GM12873 (cell line): ENCODE measurements around the gene FARP2.

Source experiments
- CTCF ChIP-seq: IDR thresholded peaks from 2 replicates; pipeline ENCODE4 v1.5.1; 2012; ENCODE audit warnings: low read depth, mild to moderate bottlenecking, moderate library complexity, low read length, control low read depth; ENCODE audit not compliant: insufficient read depth; ENCODE audit errors: missing control alignments

FARP2 gene

DNA sequence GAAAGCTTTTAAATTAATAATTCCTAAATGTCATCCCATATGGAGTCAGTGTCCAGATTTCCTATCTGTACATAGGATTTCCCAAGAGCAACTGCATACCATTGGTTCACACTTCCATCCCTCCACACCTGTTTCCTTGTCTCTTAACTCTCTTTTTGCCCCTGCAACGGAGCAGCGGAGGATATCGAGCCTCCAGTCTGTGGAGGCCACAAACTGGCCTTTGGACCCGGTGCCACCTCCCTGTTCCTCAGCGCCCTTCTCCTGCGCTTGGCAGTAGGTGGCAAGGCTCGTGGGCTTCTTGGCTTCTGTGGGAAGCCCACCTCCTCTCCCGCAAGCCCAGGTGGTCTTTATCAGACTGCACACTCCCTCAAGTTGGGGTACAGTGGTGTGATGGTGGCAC, 176.1 kb downstream of the FARP2 start:
- TF ChIP-seq CTCF: no peak

- TF ChIP-seq CTCF: no peak
These were observed 176.9 kb downstream of the FARP2 start for GRCh38 chr2:241532733-241533601.

GRCh38 chr2:241534293-241534692, 178.2 kb downstream of the FARP2 start:
- no peak for TF ChIP-seq CTCF

GRCh38 chr2:241534701-241535375, 178.8 kb downstream of the FARP2 start:
- TF ChIP-seq CTCF: no peak

DNA sequence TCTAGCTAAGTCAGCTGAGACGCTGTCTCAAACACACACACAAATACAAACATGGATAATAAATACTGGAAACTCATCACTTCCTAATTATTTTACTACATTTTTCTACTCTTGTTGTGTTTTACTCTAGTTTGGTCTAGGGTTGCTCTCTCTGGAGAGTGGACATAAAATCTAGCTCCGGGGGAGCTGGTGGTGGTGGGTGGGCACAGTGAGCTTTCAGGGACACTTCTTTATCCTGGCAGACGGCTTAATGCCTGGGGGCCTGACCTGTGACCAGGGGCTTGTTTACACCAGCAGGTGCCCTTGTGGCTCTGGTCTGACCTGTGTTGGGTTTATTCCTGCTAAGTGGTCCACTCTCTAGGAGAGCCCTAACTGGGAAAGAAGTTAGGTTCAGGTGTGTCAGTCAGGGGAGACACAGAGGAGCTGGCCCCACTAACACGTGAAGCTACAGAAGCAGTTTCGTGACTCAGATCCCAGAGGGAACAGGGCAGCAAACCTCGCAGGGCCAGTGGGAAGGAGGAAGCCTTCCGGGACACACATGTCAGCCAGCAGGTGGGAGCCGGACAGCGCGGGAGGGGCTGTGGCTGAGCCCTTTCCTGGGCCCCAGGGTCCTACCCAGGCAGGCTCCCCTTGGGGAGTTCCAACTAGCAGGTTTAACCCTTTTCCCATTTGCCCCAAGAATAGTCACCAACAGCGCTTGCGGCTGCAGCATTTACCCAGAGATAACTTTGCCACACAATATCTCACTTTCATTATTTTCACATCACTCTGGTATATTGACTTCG, 180.0 kb downstream of the FARP2 start:
- no peak for TF ChIP-seq CTCF

GRCh38 chr2:241538838-241539615, 182.9 kb downstream of the FARP2 start:
- no peak for TF ChIP-seq CTCF
